Measurements from ENCODE around the gene FADS6.

Gene FADS6

DNA sequence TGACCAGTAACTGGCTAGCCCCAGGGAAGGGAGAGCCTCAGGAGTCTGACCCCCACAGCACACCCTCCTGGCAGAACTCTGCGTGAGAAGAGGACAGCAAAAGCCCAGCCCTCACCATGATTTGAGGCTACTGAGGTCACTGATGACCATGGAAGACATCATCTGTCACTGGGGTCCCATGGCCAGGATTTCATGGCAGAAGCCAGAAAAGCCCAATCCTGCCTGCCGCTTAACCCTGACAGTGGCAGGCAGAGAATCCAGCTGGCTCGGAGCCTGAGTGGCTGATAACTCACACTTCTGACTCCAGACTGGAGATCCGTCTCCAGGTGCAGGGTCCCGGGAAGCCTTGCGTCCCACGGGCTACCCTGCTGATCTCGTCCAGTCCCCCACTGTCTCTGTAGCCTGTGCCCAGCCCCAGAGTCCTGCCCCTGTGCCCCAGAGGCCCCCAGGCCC, 51.3 kb downstream of the FADS6 start:
- TF ChIP-seq, protein P1, sequence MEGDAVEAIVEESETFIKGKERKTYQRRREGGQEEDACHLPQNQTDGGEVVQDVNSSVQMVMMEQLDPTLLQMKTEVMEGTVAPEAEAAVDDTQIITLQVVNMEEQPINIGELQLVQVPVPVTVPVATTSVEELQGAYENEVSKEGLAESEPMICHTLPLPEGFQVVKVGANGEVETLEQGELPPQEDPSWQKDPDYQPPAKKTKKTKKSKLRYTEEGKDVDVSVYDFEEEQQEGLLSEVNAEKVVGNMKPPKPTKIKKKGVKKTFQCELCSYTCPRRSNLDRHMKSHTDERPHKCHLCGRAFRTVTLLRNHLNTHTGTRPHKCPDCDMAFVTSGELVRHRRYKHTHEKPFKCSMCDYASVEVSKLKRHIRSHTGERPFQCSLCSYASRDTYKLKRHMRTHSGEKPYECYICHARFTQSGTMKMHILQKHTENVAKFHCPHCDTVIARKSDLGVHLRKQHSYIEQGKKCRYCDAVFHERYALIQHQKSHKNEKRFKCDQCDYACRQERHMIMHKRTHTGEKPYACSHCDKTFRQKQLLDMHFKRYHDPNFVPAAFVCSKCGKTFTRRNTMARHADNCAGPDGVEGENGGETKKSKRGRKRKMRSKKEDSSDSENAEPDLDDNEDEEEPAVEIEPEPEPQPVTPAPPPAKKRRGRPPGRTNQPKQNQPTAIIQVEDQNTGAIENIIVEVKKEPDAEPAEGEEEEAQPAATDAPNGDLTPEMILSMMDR (IDR thresholded peaks at IDR 0.05; ENCODE audit: low read depth, low read length, missing control alignments): peak; percentile 4
- H3K4me3 ChIP-seq (replicated peaks; ENCODE audit: low read depth, low read length): no peak overlapping the region
- no peak for DNase-seq (ENCODE audit: extremely low read depth, low read depth)

DNA sequence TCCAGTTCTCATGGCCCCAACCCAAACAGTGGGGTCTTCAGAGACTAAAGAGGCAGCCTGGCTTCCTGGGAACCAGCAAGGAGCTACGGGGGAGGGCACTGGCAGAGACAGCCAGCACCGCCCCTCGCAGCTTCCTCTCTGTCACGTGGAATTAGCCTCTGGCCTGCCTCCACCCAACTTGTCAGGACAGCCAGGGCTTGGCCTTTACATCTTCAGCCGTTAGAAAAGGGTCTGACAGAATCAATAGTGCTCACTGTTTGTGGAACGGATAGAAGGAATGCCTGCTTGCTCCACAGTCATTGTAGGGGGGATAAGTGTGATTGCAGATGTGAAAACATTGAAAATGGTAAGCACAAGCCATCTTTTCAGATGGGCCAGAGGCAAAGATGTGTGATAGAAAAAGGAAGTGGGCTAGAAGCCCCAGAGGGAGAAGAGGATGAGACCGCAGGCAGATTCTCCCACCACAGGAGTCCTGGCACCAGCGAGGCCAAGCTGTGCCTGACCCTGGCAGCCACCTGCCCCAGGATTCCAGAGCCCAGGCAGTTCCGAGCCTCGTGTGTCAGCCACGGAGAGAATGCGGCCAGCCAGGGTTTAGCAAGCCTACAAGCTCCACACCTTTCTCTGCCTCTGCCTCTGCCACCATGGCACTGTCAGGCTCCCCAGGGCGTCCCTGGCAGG, 52.3 kb downstream of the FADS6 start:
- DNase-seq (ENCODE audit: extremely low read depth, low read depth): no peak
- H3K4me3 ChIP-seq (replicated peaks; ENCODE audit: low read depth, low read length): no peak overlapping the region

DNA sequence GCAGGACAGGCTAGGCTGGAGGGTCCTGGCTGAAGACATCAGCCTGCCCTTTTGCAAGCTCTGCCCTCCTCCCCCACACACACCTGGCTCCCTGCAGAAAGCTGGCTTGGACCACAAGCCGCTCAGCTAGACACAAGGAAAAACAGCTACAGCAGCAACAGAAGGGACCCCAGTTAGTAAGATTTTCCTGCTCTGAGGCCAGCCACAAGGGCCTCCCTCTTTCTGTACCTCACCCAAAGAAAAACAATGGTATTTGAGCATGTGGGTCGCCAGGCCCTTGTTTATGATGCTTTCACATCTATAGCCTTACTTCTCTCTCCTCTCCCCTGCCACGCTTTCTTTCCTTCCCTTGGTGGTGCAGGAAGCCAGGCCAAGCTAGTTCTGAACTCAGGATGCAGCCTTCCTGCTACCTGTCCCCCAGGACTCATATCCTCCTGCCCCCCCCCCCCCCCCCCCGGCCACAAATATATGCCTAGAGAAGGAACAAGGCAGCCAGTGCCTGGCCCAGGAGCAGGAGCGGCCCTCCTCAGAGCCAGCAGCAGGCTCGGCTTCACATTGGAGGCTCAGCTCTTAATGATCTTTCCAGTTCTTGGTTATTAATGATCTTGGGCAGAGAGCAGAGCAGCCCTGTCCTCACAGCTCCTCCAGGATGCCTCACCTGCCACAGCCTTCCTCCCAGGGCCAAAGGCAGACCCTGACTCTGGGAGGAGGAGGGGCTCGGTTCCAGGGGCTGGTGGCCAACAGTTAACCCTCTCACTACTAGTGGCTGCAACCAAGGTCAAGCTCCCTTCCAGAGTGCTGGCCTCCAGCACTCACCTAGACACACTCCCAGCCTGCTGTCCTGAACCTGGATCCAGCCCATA, 53.2 kb downstream of the FADS6 start:
- no peak overlapping the region for H3K4me3 ChIP-seq (replicated peaks; ENCODE audit: low read depth, low read length)
- TF ChIP-seq, protein P1 (IDR thresholded peaks at IDR 0.05; ENCODE audit: low read depth, low read length, missing control alignments): no peak
- no peak for DNase-seq (ENCODE audit: extremely low read depth, low read depth)

More for the DNA sequence above, 52.3 kb downstream of the FADS6 start:
- TF ChIP-seq, protein P1 (IDR thresholded peaks at IDR 0.05; ENCODE audit: low read depth, low read length, missing control alignments): no peak

DNA sequence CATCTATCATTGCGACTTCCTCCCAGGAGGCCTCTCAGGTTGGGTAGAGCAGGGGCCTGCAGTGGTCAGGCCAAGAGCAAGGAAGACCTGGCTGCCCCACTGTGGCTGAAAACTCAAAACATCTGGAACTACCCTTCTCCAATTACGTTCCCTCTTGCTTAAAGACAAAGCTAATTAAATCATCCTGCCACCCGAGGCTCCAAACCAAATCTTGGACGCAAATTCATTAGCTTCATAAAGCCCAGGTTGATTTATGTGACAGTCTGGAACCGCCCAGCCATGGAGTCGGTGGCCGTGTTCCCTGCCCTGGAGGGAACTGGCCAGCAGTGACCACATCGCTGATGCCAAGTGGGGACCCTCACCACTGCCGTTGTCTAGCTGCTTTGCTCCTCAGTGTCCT, 55.2 kb downstream of the FADS6 start:
- DNase-seq (ENCODE audit: extremely low read depth, low read depth): no peak
- TF ChIP-seq, protein P1 (IDR thresholded peaks at IDR 0.05; ENCODE audit: low read depth, low read length, missing control alignments): no peak

DNA sequence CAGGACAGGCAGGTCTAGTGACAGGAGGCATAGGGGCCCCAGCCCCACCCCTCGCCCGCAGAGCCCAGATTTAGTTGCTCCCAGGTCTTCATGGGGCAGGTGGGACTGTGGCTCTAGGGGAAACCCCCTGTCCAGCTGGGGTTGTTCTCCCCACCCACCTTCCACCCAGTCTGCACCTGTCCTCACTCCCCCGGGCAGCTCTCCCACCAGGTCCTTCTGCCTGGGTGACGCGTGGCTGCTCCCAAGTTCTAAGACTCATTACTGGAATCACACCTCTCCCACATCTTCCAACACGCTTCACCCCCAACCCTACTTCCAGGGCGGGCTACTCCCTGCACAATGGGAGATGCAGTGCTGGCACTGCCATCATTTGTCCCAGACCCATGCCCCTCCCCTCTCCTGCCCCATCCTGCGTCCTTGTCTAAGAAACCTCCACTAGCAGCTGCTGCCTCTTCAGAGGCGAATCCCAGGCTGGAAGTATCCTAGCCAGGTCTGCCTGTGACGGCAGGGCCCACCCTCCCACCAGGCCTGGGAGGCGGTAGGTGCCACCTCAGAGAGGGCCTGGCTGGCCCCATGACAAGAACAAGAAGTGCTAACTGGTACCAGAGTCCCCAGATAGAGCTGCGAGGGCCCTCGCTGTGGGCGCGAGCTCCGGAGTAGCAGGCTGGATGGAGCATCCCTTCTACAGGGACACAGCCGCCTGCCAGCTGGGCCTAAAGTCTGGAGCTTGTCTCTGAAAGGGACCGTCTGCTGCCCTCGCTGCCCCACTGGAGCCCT, 56.6 kb downstream of the FADS6 start:
- no peak for DNase-seq (ENCODE audit: extremely low read depth, low read depth)
- TF ChIP-seq, protein P1 (IDR thresholded peaks at IDR 0.05; ENCODE audit: low read depth, low read length, missing control alignments): no peak
- no peak overlapping the region for H3K4me3 ChIP-seq (replicated peaks; ENCODE audit: low read depth, low read length)

More for the DNA sequence above, 55.2 kb downstream of the FADS6 start:
- H3K4me3 ChIP-seq (replicated peaks; ENCODE audit: low read depth, low read length): no peak overlapping the region

DNA sequence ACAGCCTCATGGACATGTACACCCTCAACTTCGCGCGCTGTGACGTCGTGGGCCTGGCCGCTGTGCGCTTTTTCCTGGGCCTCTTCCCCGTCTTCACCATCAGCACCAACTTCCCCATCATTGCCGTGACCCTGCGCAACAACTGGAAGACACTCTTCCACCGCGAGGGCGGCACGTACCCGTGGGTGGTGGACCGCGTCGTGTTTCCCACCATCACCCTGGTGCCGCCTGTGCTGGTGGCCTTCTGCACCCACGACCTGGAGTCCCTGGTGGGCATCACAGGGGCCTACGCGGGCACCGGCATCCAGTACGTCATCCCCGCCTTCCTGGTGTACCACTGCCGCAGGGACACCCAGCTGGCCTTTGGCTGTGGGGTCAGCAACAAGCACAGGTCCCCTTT, 57.2 kb downstream of the FADS6 start:
- TF ChIP-seq, protein P1 (IDR thresholded peaks at IDR 0.05; ENCODE audit: low read depth, low read length, missing control alignments): no peak
- DNase-seq (ENCODE audit: extremely low read depth, low read depth): no peak
- no peak overlapping the region for H3K4me3 ChIP-seq (replicated peaks; ENCODE audit: low read depth, low read length)
